HG02840 (cell line): ENCODE data around the gene PSME1.

ENCODE experiments used
- ATAC-seq: cut with Tn5 transposase; IDR thresholded peaks from one replicate; pipeline ENCODE4 v1.9.1; 2021; ENCODE audit warnings: mild to moderate bottlenecking, moderate library complexity, moderate number of reproducible peaks; ENCODE audit not compliant: unreplicated experiment, low FRiP score

The PSME1 gene

DNA sequence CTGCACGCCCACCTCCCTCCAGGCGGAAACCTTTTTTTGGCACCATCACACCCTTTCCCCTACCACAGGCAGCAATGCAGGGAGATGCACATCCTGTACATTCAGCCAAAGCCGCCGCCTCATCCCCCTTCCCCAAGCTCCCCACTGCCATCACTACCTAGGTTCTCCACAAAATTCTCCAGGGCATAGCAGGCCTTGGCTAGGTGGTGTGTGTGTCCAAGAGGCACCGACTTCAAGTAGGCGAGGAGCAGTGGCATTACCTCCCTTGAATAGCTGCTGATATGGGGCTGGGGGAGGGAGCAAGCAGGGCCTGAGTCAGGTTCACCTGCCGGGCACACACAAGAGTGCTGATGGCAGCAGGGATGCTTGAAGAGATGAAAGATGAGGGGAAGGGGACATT, 49.0 kb downstream of the PSME1 start:
- ATAC-seq, result no peak

DNA sequence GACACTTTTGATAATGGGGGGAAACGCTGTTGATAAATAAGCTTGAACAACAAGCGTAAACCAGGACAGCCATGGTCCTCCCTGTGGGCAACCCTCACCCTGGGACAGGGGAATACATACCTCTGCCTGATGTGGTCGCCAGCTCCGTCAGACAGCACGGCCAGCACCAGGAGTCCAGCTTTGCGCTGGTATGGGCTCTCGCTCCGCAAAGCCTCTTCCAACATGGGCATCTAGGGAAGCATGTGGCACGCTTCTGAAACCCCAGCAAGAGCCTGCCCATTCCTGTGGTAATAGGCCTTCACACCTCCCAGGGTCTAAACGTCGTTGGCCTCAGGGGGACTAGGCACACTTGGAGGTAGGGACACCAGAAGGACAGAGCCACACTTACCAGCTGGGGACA, 49.7 kb downstream of the PSME1 start:
- ATAC-seq, result no peak

DNA sequence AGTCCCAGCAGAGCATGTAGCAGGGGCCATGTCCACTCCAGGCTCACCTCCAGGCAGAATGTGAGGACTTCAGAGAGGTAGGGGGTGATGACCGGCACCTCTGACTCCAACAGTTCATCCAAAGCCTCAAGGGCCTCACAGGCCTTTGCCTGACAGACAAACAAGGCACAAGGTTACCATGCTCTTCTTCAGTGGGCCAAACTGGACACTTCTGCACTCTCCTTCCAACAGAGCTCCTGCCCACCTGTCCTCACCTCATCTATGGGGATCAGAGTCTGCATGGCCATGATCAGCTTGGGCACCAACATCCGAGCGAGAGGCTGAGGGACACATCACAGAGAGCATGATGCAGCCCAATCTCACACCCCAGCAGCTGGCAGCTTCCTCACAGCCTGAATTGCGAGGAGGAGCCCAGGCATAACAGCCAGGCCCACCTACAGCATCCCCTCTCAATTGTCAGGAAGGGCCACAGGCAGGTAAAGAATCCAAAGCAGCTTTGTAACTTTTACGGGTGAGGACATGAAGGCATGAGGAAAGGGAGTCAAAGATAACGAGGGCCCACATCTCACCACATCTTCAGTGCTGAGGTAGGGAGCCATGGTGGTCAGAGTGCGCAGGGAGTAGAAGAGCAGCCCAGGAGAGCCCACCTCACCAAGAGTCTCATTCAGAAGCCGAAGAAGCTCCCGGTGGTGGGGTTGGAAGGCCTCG, 51.0 kb downstream of the PSME1 start:
- ATAC-seq, result no peak

DNA sequence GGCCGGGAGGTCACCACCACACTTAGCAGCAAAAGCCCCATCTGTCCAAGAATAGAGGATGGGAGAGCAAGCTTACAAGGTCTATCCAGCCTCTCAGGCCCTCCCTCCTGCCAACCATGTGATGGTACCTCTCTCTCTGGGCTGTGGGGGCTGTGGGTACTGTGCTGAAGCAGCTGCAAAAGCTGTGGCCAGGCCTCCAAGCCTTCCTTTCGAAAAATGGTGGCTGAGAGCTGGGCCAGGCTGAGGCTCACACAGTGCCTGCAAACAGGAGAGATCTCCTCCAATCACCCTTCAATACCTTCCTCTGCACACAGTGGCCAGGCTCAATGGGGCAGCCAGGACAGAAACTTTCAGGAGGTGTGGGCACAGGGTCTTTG, 51.5 kb downstream of the PSME1 start:
- ATAC-seq, result no peak
